Activated T-cell treated with anti-CD3 and anti-CD28 coated beads for 4 hours (primary cell): ENCODE measurements around the gene PTPRK.
"Not testable (repeated sequence)": the region's sequence is repeated elsewhere in the genome, so short reads cannot be mapped to it uniquely, and the experiment has no call there.

Source experiments
- DNase-seq: peaks from one replicate; pipeline ENCODE4 v3.0.0-alpha.2; 2020

Gene PTPRK

DNA sequence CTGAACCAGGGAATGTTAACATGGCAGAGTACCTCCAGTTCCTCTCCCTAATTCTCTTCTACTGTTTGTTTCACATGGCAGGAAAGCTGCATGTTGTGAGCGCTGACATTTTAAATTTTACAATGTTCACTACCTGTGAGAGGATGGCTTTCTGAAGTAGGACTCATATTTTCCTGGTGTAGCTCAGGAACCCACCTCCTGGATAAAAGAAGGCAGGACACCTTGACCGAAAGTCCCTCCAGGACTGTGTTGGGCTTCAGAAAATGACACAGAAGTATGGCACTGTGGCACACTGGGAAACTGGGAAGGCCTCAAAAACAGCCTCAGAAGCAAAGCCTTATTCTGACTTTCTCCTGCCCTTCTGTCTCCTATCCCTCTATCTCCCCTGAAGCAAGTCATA, 33.3 kb downstream of the PTPRK start:
- no peak for DNase-seq

DNA sequence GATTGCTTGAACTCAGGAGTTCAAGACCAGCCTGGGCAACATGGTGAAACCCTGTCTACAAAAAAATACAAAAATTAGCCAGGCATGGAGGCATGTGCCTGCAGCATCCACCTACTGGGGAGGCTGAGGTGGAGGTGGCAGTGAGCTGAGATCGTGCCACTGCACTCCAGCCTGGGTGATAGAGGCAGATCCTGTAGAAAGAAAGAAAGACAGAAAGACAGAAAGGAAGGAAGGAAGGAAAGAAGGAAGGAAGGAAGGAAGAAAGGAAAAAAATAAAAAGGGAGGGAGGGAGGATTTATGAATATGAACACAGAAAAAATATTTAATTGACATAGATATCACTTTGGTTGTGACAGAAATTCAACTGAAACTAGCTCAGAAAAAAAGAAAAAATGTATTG, 33.8 kb downstream of the PTPRK start:
- not testable (repeated sequence) for DNase-seq

DNA sequence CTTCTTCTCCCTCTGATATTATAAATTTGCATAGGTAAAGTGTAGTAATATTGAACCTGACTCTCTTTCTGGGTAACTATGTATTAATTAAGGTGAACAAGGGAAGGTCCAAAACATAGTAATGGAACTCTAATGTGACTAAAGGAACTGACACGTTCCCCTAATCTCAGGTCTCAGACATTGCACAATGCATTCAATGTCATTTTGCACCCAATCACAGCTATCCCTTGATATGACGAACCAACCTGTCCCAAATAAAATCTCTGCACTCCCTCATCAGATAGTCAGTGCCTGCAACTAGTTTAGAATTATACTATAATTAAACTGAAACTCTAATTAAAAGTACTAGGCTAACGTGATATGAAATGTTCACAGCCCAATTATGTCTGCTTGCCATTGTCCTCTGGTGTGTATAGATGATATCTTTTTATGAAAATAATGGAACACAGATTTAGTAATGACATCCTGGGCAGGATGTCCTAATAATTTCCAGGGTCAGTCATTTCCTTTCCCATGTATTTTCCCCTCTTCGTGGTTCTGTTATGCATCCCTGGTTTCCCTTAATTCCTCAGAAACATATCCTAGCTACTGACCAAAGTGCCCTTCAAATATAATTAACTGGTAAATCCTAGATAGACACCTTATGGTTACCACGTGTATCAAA, 36.8 kb downstream of the PTPRK start:
- no peak for DNase-seq

DNA sequence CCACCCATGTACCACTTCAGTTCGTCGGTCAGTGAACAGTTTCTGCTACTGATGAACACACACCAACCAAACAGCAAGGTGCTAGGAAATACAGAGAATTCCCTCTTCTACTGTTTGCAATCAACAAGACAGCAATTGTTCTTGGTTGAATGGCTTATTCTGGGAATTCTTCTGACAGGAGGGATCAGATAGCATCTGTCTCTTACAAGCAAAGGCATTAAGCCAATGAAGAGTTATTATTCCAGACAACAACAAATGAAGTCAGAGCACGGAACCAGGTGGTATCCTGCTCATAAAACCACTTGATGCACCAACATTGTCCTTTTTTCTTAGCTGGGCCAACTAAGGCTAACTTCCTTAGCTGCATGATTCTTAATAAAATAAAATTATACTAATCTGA, 37.8 kb downstream of the PTPRK start:
- no peak for DNase-seq

DNA sequence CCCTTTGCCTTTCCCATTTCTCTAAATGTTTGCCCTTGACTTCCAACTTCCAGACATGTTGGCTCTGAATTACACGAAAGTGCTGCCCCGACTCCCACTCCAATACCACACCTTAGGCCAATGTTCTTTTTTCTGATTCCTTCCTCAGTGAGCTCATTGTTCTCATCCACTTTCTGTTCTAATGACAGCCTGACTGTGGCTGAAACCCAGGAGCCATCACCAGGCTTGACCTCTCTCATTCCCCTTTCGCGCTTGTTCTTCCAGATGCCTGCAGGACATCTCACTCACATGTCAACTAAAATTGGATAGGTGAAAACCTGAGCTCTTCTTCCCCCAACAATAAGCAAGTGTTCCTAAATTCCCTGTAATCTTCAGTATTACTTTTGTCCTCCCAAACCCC, 40.4 kb downstream of the PTPRK start:
- DNase-seq: no peak

DNA sequence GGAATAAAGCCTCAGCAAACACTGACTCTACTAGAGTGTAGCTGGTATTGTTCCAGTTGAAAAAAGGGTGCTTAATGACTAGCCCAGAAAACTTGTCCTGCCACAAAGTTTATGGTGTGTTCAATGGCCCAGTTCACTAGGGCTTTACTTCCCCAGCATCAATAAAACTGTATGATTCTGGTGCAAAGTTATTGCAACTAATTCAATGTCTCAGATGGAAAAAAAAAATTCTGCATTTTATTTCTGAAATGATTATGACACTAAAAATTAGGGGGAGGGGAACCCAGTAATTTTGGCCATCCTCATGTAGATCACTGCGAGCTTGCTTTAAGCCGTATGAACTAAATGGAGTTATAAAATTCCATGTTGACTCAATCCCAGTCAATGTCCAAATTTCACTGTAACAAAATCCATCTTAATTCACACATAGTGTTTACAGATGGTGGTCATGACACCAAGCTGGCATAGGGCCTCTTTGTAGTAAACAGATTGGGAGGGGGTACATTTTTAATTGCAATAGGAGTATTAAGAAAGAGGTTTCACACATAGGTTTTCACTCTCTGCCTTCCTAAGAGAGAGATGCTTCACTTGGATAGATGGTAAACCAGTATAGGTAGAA, 41.2 kb downstream of the PTPRK start:
- no peak for DNase-seq

DNA sequence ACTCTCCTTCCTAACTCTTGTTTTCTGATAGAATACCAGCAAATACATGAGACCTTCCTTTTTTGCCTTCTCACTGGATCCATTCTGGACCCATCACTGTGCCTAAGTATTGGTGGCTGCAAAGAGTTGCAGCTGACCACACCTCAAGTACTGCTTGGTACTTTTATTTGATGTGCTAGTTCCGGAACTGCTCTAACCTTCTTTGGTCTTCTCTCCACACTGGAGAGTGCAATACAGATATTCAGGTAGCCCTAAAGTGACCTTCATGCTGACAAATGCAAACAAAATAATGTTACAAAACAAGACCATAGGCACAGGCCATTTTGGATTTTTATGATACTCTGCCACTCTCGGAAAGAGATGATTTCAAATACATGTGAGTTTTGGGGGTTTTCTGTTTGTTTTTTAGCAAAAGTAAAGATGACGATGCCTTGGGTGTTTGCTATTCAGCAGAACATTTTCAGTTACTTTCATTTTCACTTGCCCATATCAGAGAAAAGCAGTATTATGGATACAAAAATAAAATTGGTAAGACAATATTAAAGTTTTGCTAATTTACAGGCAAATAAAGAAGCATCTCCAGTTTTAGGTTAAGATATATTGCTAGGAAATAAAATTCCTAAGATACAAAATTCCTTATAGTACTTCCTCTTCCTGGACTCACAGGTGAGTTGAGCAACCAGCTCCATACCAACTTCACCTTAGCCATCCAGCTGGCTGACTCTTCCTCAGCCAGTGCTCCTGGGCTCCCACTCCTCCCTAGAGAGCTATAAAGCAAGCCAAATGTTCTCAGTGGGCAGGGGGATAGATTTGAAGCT, 42.0 kb downstream of the PTPRK start:
- DNase-seq: no peak

DNA sequence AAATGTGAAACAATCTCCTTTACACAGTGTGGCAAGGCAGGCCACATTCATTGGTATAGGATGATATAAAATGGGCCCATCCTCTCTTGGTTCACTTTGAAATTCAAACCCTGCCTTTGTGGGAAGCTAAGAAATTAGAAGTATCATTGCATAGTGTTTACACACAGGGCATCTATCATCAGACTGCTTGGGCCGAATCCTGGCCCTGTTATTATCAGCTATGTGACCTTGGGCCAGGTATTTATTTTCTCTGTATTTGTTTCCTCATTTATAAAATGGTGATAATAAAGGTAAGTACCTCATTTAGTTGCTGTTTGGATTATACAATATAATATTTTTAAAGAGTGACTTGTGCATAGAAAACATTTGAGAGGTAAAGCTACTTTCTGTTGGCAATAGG, 45.5 kb downstream of the PTPRK start:
- no peak for DNase-seq

DNA sequence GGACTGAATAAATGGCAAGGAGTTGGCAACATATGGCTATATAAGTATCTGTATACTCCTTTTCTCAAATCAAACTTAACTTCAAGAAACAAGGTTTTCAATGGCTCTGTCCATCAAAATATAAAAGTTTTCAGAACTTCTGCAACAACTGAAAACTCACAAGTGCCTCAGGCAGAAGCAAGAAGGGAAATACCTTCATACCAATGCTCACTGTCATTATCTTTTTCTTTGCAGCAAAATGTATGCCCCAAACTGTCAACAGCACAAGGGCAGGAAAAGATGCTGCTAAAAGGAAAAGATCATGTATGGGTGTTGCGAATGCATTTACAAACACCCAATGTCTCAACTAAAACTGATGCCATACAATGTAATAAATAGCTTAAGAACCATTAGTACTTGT, 45.9 kb downstream of the PTPRK start:
- no peak for DNase-seq

DNA sequence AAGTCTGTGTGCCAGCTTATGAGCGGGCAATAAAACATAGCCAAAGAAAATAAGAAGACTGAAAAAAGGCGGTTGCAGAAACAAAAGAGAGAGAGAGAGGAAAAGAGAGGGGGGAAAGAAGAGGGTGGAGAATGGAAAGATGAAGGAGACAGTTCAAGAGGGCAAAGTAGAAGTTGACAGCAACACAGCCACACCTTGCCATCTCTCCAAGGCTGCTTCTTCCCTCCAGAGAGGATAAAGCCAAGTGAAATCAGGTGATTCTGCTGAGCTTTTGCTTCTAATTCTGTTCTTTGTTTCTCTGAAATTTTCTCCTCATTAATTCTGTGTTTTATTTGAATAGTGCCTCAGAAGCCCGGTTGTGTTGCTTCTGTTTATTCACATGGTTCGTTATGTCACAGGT, 48.5 kb downstream of the PTPRK start:
- no peak for DNase-seq

DNA sequence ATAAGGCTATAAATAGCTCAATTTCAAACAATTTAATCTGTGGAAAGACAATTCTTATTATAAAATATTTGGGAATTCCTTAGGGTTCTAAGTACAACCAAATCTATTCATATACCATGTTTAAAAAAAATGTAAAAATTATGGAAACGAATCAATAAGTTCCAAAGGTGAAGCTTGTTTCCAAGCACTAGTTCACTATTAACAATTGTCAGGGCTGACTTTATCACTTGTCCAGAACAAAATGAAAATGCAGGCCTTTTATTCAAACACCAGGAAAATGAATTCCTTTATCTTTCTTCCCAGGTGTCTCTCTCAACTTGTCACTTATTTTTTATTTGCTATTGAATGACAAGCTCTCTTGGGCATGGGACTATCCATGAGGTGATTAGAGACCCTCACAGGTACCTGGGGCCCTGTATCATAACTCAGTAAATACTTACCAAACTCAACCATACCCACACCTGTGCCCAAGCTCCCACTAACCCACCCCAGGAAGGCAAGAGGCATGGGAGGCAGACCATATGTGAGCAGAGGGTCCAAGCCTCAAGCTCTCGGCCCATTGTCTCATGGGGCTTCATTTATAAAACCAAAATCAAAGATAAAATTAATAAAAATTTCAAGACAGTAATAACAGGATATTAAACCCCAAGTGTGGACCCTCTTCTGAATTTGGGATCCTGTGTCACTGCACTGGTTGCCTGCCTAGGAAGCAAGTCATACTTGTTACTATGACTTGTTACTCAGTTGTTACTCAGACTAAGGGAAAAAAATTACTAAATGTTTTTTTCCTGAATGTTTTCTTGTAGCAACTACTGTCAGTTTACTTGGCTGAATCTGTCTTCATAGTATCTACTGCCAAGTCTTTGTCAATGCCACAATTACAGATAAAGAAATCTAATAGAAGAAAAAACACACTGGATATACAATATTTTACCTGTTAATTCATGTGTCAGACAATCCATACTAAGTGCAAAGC, 54.7 kb downstream of the PTPRK start:
- no peak for DNase-seq

DNA sequence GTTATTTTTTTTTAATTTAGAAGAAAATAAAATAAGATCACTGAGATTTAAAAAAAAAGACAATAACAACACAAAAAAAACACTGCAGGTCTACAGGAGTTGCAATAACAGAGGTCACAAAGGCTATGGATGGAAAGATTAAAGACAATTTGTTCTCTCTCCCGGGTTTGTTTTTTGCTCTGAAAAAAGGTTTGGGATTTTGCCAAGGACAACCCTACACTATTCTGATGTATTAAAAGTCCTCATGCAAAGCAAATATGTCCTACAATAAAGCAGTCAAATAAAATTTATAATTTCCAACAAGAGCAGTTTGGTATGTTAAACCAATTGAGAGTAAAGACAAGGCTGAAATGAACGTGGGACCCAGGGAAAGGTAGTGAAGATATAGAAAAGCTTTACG, 55.6 kb downstream of the PTPRK start:
- no peak for DNase-seq

DNA sequence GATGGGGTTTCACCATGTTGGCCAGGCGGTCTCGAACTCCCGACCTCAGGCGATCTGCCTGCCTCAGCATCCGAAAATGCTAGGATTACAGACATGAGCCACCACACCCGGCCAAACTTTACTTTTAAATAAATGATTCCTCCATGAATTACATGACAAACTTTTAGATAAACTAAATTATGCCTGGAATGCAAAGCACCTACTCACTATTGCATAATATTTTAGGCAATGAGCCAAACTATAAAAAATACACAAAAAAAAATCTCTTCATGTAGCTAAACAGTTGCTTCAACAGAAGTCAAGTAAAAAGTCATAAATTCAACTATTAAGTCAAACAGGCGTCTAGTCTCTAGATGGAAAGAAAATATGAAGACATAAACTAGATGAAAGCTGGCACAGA, 56.5 kb downstream of the PTPRK start:
- no peak for DNase-seq

DNA sequence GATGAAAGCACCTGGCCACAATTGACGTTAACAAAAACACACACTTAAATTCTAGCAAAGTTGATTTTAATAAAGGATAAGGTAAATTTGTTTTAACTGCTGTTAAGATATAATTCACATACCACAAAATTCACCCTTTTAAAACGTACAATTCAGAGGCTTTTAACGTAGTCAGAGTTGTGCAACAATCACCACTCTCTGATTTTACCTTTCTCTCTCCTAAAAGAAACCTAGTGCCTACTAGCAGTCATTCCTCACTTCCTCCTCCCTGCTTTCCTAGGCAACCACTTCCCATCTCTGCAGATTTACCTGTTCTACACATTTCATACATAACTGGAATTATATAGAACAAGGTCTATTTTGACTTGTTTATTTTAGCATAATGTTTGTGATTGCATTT, 58.9 kb downstream of the PTPRK start:
- DNase-seq: no peak

DNA sequence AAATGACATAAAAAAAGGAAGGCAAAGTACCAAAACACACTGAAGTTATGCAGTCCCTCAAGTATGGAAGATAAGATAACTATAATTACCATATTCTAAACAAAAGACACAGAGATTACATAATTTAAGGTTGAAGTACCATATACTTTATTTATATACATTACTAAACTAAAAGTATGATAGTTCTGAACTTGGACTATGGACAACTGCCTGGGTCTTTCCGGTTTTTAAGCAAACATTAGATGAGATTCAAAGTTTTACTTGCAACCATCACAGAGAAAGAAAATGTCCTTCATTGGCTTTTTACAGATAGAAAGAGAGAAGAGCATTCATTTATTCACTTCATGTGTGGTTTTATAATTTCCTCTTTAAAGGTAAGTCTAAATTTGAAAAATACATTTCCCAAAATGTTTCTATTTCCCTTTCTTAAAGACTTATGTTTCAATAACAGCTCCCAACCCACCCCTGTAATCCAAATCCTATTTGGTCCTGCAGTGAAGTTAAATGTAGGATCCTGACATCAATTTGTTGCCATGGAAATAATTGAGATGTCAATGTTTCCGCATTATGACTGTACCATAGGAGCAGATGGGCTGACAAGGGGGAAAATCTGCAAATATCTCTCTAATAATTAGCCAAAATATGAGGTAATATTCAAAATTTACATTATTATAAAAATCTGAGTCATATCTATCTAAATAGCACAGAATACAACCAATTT, 63.7 kb downstream of the PTPRK start:
- DNase-seq: no peak

DNA sequence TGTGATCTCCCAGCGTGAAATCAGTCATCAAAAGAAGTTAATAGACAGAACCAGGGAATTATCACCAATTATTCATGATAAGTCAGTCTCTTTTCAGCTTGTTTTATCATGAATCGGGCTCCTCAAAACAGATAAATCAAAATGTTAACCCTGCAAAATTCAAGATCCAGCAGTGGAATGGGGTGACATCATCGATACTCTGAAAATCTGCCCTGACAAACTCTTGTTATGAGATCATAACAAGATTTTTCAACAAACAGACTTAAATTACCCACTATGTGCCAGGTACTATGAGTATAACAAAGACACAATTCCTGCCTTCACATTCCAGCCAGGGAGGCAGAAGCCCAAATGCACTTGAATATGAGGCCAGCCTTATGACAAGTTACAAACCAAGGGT, 64.4 kb downstream of the PTPRK start:
- DNase-seq: no peak

DNA sequence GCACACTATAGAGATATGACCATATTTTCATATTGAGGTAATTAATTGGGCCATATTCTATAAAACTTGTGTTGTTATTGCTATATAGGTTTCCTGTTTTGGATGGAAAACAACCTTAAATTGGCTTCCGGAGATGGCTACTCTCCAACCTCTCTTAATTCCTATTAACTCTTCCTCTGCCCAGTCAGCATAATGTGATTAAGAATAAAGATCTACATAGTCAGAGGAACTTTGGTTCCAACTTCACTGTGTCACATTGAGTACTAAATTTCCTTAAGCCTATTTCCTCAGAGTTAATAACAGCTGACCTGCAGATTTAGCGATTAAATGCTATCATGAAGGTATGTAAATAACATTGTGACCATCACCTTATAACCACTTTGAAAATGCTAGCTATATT, 67.7 kb downstream of the PTPRK start:
- no peak for DNase-seq

DNA sequence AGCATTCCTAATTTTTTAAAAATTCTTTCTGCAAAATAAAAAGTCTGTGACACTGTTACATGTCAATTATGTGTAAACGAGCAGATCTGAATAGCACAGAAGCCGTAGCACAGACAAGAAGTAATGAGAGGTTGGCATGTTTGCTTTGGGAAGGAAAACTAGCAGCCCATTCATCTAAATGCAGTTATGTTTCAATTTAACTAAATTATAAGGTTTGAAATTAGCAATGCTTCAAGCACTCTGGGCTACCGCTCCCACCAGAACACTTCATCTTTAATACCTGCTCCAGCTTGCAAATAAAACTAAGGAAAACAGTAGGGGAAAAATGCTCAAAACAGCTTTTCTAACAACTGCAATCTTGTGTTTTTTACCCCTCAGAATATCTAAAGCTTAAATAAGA, 73.9 kb downstream of the PTPRK start:
- DNase-seq: no peak

DNA sequence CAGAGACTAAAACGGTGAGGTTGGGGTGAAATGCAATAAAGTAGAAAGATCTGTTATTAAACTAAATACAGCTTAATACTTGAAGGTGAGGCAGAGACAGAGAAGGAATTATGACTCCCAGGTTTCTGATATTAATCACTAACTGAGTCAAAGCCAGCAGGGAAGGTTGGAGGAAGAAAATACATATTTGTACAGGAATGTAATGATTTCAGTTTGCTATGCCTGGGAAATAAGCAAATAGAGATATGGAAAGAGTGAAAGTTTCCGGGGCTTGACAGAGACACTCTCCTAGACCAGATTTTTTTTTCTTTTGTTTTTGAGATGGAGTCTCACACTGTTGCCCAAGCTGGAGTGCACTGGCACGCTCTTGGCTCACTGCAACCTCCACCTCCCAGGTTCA, 76.8 kb downstream of the PTPRK start:
- DNase-seq: no peak

DNA sequence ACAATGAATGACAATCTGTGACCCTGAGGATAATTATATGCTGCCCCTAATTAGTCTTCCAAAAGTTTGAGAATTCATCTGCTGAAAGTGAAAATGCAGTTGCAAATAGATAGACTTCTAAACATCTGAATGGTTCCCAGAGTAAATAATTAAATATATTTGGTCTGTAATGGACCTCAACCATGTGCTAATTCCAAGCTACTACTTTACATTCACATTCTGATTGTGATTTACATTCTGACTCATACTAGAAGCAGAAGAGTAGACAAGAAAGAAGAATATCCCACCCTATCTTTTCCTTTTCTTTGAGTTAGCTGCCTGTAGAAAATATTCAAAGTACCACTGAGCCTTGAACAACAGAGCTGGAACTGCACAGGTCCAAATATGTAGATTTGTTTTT, 80.8 kb downstream of the PTPRK start:
- DNase-seq: no peak

DNA sequence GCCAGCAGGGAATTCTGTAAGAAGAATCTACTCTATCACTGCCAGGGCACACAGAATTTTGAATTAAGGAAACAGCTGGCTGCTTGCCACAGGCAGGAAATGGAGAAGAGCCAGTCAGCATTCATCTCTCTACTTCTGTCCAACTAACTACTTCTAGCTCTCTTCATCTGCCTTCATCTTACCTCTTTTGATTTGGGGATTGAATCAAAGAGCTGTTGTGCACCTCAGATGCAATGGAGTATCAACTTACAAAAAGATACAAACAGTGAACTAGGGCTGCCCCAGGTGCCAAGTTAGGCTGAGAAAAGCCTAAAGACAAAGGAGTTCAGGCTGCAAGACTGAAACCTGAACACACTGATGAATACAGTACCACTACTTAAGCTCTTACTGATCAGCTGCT, 82.0 kb downstream of the PTPRK start:
- DNase-seq: no peak

DNA sequence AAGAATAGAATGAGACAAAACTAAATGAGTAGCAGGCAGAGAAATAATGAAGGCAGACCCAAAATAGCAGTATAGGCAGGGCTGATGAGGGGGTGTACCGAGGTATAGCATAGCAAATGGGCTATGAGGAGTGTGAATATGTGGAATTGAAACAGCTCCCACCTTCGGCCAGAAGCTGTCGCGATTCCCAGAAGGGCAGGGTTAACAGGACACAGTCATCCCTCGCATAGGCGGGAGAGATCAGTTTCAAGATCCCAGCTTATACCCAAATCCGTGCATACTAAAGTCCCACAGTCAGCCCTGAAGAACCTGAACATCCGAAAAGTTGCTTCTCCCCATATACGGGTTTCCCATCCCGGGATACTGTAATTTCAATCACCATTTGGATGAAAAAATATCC, 82.7 kb downstream of the PTPRK start:
- DNase-seq: no peak
